Endothelial cell of umbilical vein (primary cell): ENCODE measurements around the gene ITGB3.

ENCODE experiments used
- CTCF ChIP-seq, 2 donors: IDR thresholded peaks; 1 replicate in 1 of 2; 2 replicates in 1 of 2; pipeline ENCODE4 v1.5.1; 2011; ENCODE audit warnings: low read length in 2 of 2, mild to moderate bottlenecking in 2 of 2, moderate library complexity in 2 of 2, control low read depth in 1 of 2, inconsistent platforms in 1 of 2, low read depth in 1 of 2; ENCODE audit not compliant: insufficient read depth in 1 of 2; ENCODE audit errors: extremely low read depth in 1 of 2
- EZH2 ChIP-seq: IDR thresholded peaks from 2 replicates; pipeline ENCODE4 v1.6.1; 2012; ENCODE audit warnings: borderline replicate concordance, low read depth, mild to moderate bottlenecking, moderate library complexity, low read length, inconsistent platforms; ENCODE audit not compliant: severe bottlenecking
- FOS ChIP-seq: IDR thresholded peaks from 2 replicates; pipeline ENCODE4 v1.6.1; 2011; ENCODE audit warnings: mild to moderate bottlenecking, low read length, moderate library complexity, borderline replicate concordance; ENCODE audit not compliant: insufficient read depth
- GATA2 ChIP-seq: IDR thresholded peaks from 2 replicates; pipeline ENCODE4 v1.7.0; 2011; ENCODE audit warnings: low read depth, mild to moderate bottlenecking, moderate library complexity, mixed read lengths, low read length; ENCODE audit not compliant: insufficient read length, insufficient read depth
- MYC ChIP-seq: IDR thresholded peaks from one replicate; pipeline ENCODE4 v1.6.1; 2011; ENCODE audit warnings: mild to moderate bottlenecking, low read depth, low read length
- POLR2A ChIP-seq: IDR thresholded peaks from 2 replicates; pipeline ENCODE4 v1.6.1; 2012; ENCODE audit warnings: low read depth, mild to moderate bottlenecking, control low read depth, low read length
- POLR2AphosphoS5 ChIP-seq: IDR thresholded peaks from 2 replicates; pipeline ENCODE4 v1.6.1; 2012; ENCODE audit warnings: low read depth, mild to moderate bottlenecking, control low read depth, low read length, moderate library complexity; ENCODE audit not compliant: insufficient read depth

- no peak for TF ChIP-seq GATA2
- no peak for TF ChIP-seq CTCF (IDR thresholded peaks at IDR 0.05; ENCODE audit: extremely low read depth in 1 of 2, insufficient read depth in 1 of 2, low read depth in 1 of 2, low read length in 2 of 2)
- TF ChIP-seq EZH2: no peak
- no peak for TF ChIP-seq POLR2AphosphoS5
- TF ChIP-seq FOS: no peak
- TF ChIP-seq POLR2A: no peak
- TF ChIP-seq MYC: no peak
Observed at GRCh38 chr17:47311420-47311819, 57.8 kb downstream of the ITGB3 start.
